ENCODE data around the gene HNF1B. TPM values are rescaled to one million over a fixed set of nuclear protein-coding genes. Genes with fewer than 3 reads are reported as not detected.

Gene HNF1B
- total and polyA plus RNA-seq, 2 donors (not counting 3 experiments of a cell fraction or from before 2014, with no cell fraction given): not detected

DNA sequence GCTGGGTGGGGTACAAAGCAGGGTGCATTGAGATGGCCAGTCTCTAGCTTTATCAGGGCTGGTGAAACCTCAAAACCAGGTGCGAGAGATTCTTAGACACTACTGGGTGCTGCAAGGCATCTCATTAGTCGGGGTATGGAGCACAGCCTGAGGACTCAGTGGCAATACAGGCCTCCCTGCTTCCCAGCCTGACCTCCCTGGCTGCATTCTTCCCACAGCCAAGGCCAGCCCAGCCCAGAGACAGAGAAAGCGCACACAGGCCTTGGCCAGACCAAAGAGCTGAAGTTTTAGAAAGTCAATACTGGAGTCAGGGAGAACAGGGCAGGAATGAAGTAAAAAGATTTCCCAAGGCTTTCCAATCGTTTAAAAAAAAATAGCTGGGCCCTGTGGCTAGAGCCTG lies 12.5 kb downstream of the HNF1B start:
- intact Hi-C loops (cut with micrococcal nuclease) (no loop called here), dilution Hi-C loops (cut with MboI; ENCODE audit: extremely low pct_ligation_motif_present, low sequenced_read_pairs) (no loop called here)
- Histone ChIP-seq H3K9me1 (replicated peaks; ENCODE audit: control insufficient read depth, extremely low read depth, insufficient read depth, low read length) (no peaks in the 10 kb centered on the region), H3K9ac (replicated peaks; ENCODE audit: extremely low read depth, insufficient read depth, low read length) (no peak overlapping the region), H3K4me2 (ENCODE audit: insufficient read depth, low read length) (no peak overlapping the region), H2AFZ (ENCODE audit: low read depth, low read length) (no peak overlapping the region), H3K4me3 (replicated peaks in 1 of 3; ENCODE audit: insufficient read depth in 1 of 3, low read depth in 1 of 3, low read length in 3 of 3) (no peak overlapping the region), H3K9me3 (replicated peaks; ENCODE audit: control insufficient read depth, insufficient read depth, low read length) (no peaks in the 10 kb centered on the region), H4K20me1 (replicated peaks; ENCODE audit: control insufficient read depth, extremely low read depth, insufficient read depth, low read length) (no peaks in the 10 kb centered on the region), H3K4me1 (ENCODE audit: control insufficient read depth, extremely low read depth, insufficient read depth, low read length) (no peaks in the 10 kb centered on the region), H3K27me3 (ENCODE audit: control insufficient read depth in 2 of 2, insufficient read depth in 2 of 2, low read length in 2 of 2) (peaks cover 12 to 15% of the 10 kb centered on the region in 2 experiments), H3K36me3 (ENCODE audit: control insufficient read depth in 2 of 2, extremely low read depth in 1 of 2, insufficient read depth in 2 of 2, low read length in 2 of 2) (no peaks in the 10 kb centered on the region), H3K27ac (ENCODE audit: insufficient read depth, low read depth, low read length) (no peak overlapping the region), H3K79me2 (ENCODE audit: control insufficient read depth, insufficient read depth, low read length) (no peaks in the 10 kb centered on the region)
- DNase-seq (ENCODE audit: low read depth, low spot score) (no peak), FAIRE-seq (no peak)
- CTCF ChIA-PET: interaction anchor here (1.0 kb wide), 1 partner anchor 38 kb away, joined by 3 read pairs; no protein-coding TSS in a partner anchor
- no TSS peak for BruUV-seq (replicated peaks)
- TF ChIP-seq FOS (IDR thresholded peaks at IDR 0.05; ENCODE audit: borderline replicate concordance, insufficient read depth, low read length): no peak
- no peak for TF ChIP-seq POLR2A (IDR thresholded peaks at IDR 0.05; ENCODE audit: low read depth, low read length)
- TF ChIP-seq POLR2AphosphoS5 (IDR thresholded peaks at IDR 0.05; ENCODE audit: insufficient read depth, low read depth, low read length): no peak
- no peak for TF ChIP-seq MYC (IDR thresholded peaks at IDR 0.05; ENCODE audit: low read depth, low read length)
- no peak for TF ChIP-seq JUN (IDR thresholded peaks at IDR 0.05; ENCODE audit: borderline replicate concordance, insufficient read depth, insufficient read length, low read depth)
- no peak for TF ChIP-seq EZH2 (IDR thresholded peaks at IDR 0.05; ENCODE audit: borderline replicate concordance, low read depth, low read length, severe bottlenecking)
- TF ChIP-seq GATA2 (IDR thresholded peaks at IDR 0.05; ENCODE audit: insufficient read depth, insufficient read length, low read depth, low read length): no peak
- TF ChIP-seq CTCF (IDR thresholded peaks at IDR 0.05; ENCODE audit: extremely low read depth in 1 of 2, insufficient read depth in 1 of 2, low read depth in 1 of 2, low read length in 2 of 2): no peak
- TF ChIP-seq, protein P1, sequence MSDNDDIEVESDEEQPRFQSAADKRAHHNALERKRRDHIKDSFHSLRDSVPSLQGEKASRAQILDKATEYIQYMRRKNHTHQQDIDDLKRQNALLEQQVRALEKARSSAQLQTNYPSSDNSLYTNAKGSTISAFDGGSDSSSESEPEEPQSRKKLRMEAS (IDR thresholded peaks at IDR 0.05; ENCODE audit: insufficient read depth, insufficient read length): no peak
- POLR2A ChIA-PET: no interaction called here

Data from endothelial cell of umbilical vein (primary cell).